B cell (primary cell): ENCODE data around the gene MAPK7. TPM values are rescaled to one million over a fixed set of nuclear protein-coding genes. Genes with fewer than 3 reads are reported as not detected.

Experiments
- ATAC-seq: fragments of 200-7000 bp; cut with Tn5 transposase; one replicate; pipeline ENCODE4 v1.10.0; 2021; ENCODE audit warnings: low read depth, mild to moderate bottlenecking, moderate number of reproducible peaks, moderate library complexity
- CTCF ChIA-PET: fragments of 350-600 bp; sonication (Branson Sonifier 250); formaldehyde crosslinking; loops from one replicate; lab custom pipeline; 2021; ENCODE audit warnings: antibody characterized with exemption, inconsistent platforms; lab: Charles Lee
- POLR2A ChIA-PET: fragments of 350-600 bp; sonication (Branson Sonifier 250); formaldehyde crosslinking; loops from one replicate; lab custom pipeline; 2021; ENCODE audit warnings: antibody characterized with exemption; lab: Charles Lee
- DNase-seq: peaks from one replicate; pipeline ENCODE4 v3.0.0; 2013
- H2AFZ ChIP-seq: 2 replicates; pipeline ENCODE4 v1.6.1; 2012; ENCODE audit warnings: mild to moderate bottlenecking, low read depth, low read length; ENCODE audit not compliant: insufficient read depth, poor library complexity, severe bottlenecking
- H3K27ac ChIP-seq, 2 donors: 1 replicate in 1 of 2; 2 replicates in 1 of 2; pipeline ENCODE4 v1.5.1; 2012 to 2013; ENCODE audit warnings: low read length in 2 of 2, mild to moderate bottlenecking in 2 of 2, moderate library complexity in 1 of 2
- H3K27me3 ChIP-seq, 4 experiments: fragments of 200-600 bp in 1 of 4; sonication (generic) in 1 of 4; replicated peaks in 1 of 4; 1 replicate in 2 of 4; 2 replicates in 2 of 4; pipeline versions ENCODE4 v1.6.1 to v1.7.0; 2013 to 2016; ENCODE audit warnings: low read length in 3 of 4, mild to moderate bottlenecking in 2 of 4, mixed read lengths in 1 of 4, moderate library complexity in 1 of 4; ENCODE audit not compliant: insufficient read depth in 4 of 4, control insufficient read depth in 3 of 4; ENCODE audit errors: control extremely low read depth in 1 of 4
- H3K36me3 ChIP-seq, 2 experiments: replicated peaks in 1 of 2; 1 replicate in 1 of 2; 2 replicates in 1 of 2; pipeline versions ENCODE4 v1.6.1 to v1.7.1; 2013; ENCODE audit warnings: low read length in 1 of 2; ENCODE audit not compliant: insufficient read depth in 2 of 2, control insufficient read depth in 1 of 2; ENCODE audit errors: control extremely low read depth in 1 of 2, extremely low read depth in 1 of 2
- H3K4me1 ChIP-seq, 2 donors: fragments of 200-600 bp in 1 of 2; sonication (generic) in 1 of 2; 1 replicate in 1 of 2; 2 replicates in 1 of 2; pipeline versions ENCODE4 v1.5.1 to v1.6.1; 2013 to 2017; ENCODE audit warnings: low read length in 2 of 2; ENCODE audit not compliant: control insufficient read depth in 2 of 2, insufficient read depth in 2 of 2
- H3K4me2 ChIP-seq: replicated peaks from 2 replicates; pipeline ENCODE3; 2012; ENCODE audit warnings: mild to moderate bottlenecking, low read depth, low read length; ENCODE audit not compliant: poor library complexity, severe bottlenecking
- H3K4me3 ChIP-seq, 5 experiments: fragments of 200-600 bp in 1 of 5; sonication (generic) in 1 of 5; 1 replicate in 3 of 5; 2 replicates in 2 of 5; pipeline versions ENCODE4 v1.5.1 to v1.7.0; 2011 to 2016; ENCODE audit warnings: low read length in 4 of 5, mild to moderate bottlenecking in 4 of 5, low read depth in 2 of 5, control low read depth in 1 of 5, moderate library complexity in 1 of 5; ENCODE audit not compliant: insufficient read depth in 1 of 5; ENCODE audit errors: control extremely low read depth in 1 of 5, extremely low read depth in 1 of 5
- H3K79me2 ChIP-seq: fragments of 200-600 bp; sonication (generic); one replicate; pipeline ENCODE4 v1.6.0; 2016; ENCODE audit warnings: low read length; ENCODE audit not compliant: control insufficient read depth, insufficient read depth
- H3K9ac ChIP-seq: fragments of 200-600 bp; sonication (generic); 2 replicates; pipeline ENCODE4 v1.6.1; 2017; ENCODE audit warnings: mild to moderate bottlenecking, low read length, moderate library complexity
- H3K9me3 ChIP-seq, 3 donors: one replicate each; pipeline versions ENCODE4 v1.6.1 to v1.7.1; 2013; ENCODE audit warnings: low read length in 2 of 3; ENCODE audit not compliant: control insufficient read depth in 2 of 3, insufficient read depth in 1 of 3; ENCODE audit errors: control extremely low read depth in 1 of 3
- H4K20me1 ChIP-seq: 2 replicates; pipeline ENCODE4 v1.6.0; 2012; ENCODE audit warnings: mild to moderate bottlenecking, low read length; ENCODE audit not compliant: insufficient read depth, control insufficient read depth, poor library complexity, severe bottlenecking
- H3K27ac Mint-ChIP-seq: one replicate; pipeline ENCODE4 v1.8.0; 2021; ENCODE audit warnings: mixed read lengths
- H3K27me3 Mint-ChIP-seq: one replicate; pipeline ENCODE4 v1.8.0; 2021; ENCODE audit warnings: mixed read lengths
- H3K4me1 Mint-ChIP-seq: one replicate; pipeline ENCODE4 v1.8.0; 2021; ENCODE audit warnings: mixed read lengths
- H3K4me3 Mint-ChIP-seq: one replicate; pipeline ENCODE4 v1.8.0; 2021; ENCODE audit warnings: mixed read lengths
- H3K9me3 Mint-ChIP-seq: one replicate; pipeline ENCODE4 v1.8.0; 2022; ENCODE audit warnings: mixed read lengths; ENCODE audit not compliant: insufficient read depth
- CTCF ChIP-seq: fragments of 200-600 bp; IDR thresholded peaks from one replicate; pipeline ENCODE4 v1.8.0; 2022; ENCODE audit warnings: antibody characterized with exemption, mild to moderate bottlenecking
- EZH2 ChIP-seq: IDR thresholded peaks from 2 replicates; pipeline ENCODE4 v1.6.1; 2012; ENCODE audit warnings: borderline replicate concordance, low read depth, mild to moderate bottlenecking, moderate library complexity, low read length; ENCODE audit not compliant: insufficient read depth, poor library complexity, severe bottlenecking
- WGBS: methylation state at CpG from one replicate; pipeline ENCODE4 v1.1.5; 2013; ENCODE audit warnings: missing lambda C conversion rate; ENCODE audit not compliant: insufficient coverage; 5-methylcytosine and 5-hydroxymethylcytosine counted together
- intact Hi-C: fragments of 100-400 bp; cut with micrococcal nuclease; formaldehyde crosslinking; loops from one replicate; pipeline ENCODE4 v1.10.0; 2022
- polyA plus RNA-seq: library from polyadenylated mRNA; depleted of rRNA; stranded (reverse); fragments of >200 nt; gene quantifications from 2 replicates; pipeline ENCODE4 v1.2.3, GENCODE V29; 2012
- total RNA-seq, 2 donors: library from RNA; stranded (reverse); fragments of 120-200 nt in 1 of 2; gene quantifications; 1 replicate in 1 of 2; 2 replicates in 1 of 2; pipeline versions ENCODE4 v1.2.3 to v1.2.4, GENCODE V29; 2013 to 2022

The MAPK7 gene
- total and polyA plus RNA-seq, 2 donors (not counting 1 experiment from before 2014, with no cell fraction given): 30.0 to 34.0 TPM

- ChIA-PET POLR2A (interaction anchor here (0.7 kb wide), 1 partner anchor 95 kb away, joined by 3 read pairs; no protein-coding TSS in a partner anchor), CTCF (no interaction called here)
- H3K27me3 Mint-ChIP-seq: peaks cover 2% of the 10 kb centered on the region
- H3K4me1 Mint-ChIP-seq: no peaks in the 10 kb centered on the region
- WGBS: 75% methylated on average over 3 of the region's 6 CpGs
- Histone ChIP-seq H3K4me2 (no peak overlapping the region), H3K9ac (no peak overlapping the region), H3K79me2 (no peaks in the 10 kb centered on the region), H3K9me3 (no peaks in the 10 kb centered on the region), H2AFZ (no peak overlapping the region), H3K36me3 (no peaks in the 10 kb centered on the region), H3K27ac (no peak overlapping the region), H4K20me1 (no peaks in the 10 kb centered on the region), H3K27me3 (no peaks in the 10 kb centered on the region), H3K4me1 (peaks cover 0 to 3% of the 10 kb centered on the region in 2 donors), H3K4me3 (no peak overlapping the region)
- H3K4me3 Mint-ChIP-seq: no peak overlapping the region
- intact Hi-C loops: no loop called here
- no peaks in the 10 kb centered on the region for H3K9me3 Mint-ChIP-seq
- DNase-seq: no peak
- TF ChIP-seq EZH2: no peak
- TF ChIP-seq CTCF: no peak
- no peak overlapping the region for H3K27ac Mint-ChIP-seq
- no peak for ATAC-seq
These were observed 44.0 kb upstream of the MAPK7 start for GRCh38 chr17:19334331-19334730.

GRCh38 chr17:19335951-19336631 is 42.2 kb upstream of the MAPK7 start:
- 91% methylated on average over 13 of the region's 18 CpGs for WGBS

More at GRCh38 chr17:19335951-19336631, 42.2 kb upstream of the MAPK7 start:
- Mint-ChIP-seq H3K4me3 (no peak overlapping the region), H3K27ac (no peak overlapping the region), H3K9me3 (no peaks in the 10 kb centered on the region), H3K4me1 (no peaks in the 10 kb centered on the region), H3K27me3 (peaks cover 9% of the 10 kb centered on the region)
- H3K9me3 ChIP-seq: no peaks in the 10 kb centered on the region
- no peak overlapping the region for H3K4me2 ChIP-seq
- no peak for DNase-seq
- no peak overlapping the region for H3K4me3 ChIP-seq
- ChIA-PET CTCF (interaction anchor here (3.5 to 3.9 kb wide), 3 partner anchors 26 to 34 kb away, joined by 14 to 37 read pairs (median 22); partner anchors contain the start of gene B9D1), POLR2A (no interaction called here)
- H3K27me3 ChIP-seq: no peaks in the 10 kb centered on the region
- H3K27ac ChIP-seq: no peak overlapping the region
- H3K4me1 ChIP-seq: peaks cover 0 to 3% of the 10 kb centered on the region in 2 donors
- TF ChIP-seq EZH2: no peak
- TF ChIP-seq CTCF: no peak
- intact Hi-C loops: no loop called here
- no peaks in the 10 kb centered on the region for H4K20me1 ChIP-seq
- H3K36me3 ChIP-seq: no peaks in the 10 kb centered on the region
- no peaks in the 10 kb centered on the region for H3K79me2 ChIP-seq
- ATAC-seq: no peak
- H2AFZ ChIP-seq: no peak overlapping the region
- H3K9ac ChIP-seq: no peak overlapping the region
